SK-N-SH (cell line): ENCODE results near the gene PTGFRN. TPM values are rescaled to one million over a fixed set of nuclear protein-coding genes. Genes with fewer than 3 reads are reported as not detected.

ENCODE experiments used
- CTCF ChIA-PET: fragments of 300-600, 350-600 bp; formaldehyde crosslinking; extraction: SDS; loops from one replicate; lab custom pipeline; 2021; lab: Yijun Ruan, JAX
- POLR2A ChIA-PET: fragments of 350-600 bp; sonication (Branson Sonifier 250); formaldehyde crosslinking; extraction: SDS; loops from one replicate; lab custom pipeline; 2020; ENCODE audit warnings: antibody characterized with exemption, inconsistent platforms; lab: Yijun Ruan, JAX
- DNase-seq: peaks from one replicate; pipeline ENCODE4 v3.0.0; 2012
- H2AFZ ChIP-seq: fragments of 200-600 bp; sonication (generic); 2 replicates; pipeline ENCODE4 v1.8.1; 2016; ENCODE audit warnings: antibody characterized with exemption, mild to moderate bottlenecking, low read depth
- H3F3A ChIP-seq: fragments of 200-600 bp; sonication (generic); replicated peaks from 2 replicates; pipeline ENCODE3; 2016; ENCODE audit warnings: antibody characterized with exemption, mild to moderate bottlenecking; ENCODE audit not compliant: insufficient read depth
- H3K27ac ChIP-seq, 2 experiments: fragments of 200-500 bp in 1 of 2; fragments of 200-600 bp in 1 of 2; sonication (Bioruptor generic) in 1 of 2; sonication (generic), shearing (Covaris generic) in 1 of 2; 2 replicates each; pipeline versions ENCODE4 v1.5.1 to v1.6.1; 2014 to 2016; ENCODE audit warnings: low read depth in 2 of 2, inconsistent platforms in 1 of 2, low read length in 1 of 2, mild to moderate bottlenecking in 1 of 2, mixed read lengths in 1 of 2
- H3K27me3 ChIP-seq: fragments of 200-600 bp; sonication (generic), shearing (Covaris generic); 2 replicates; pipeline ENCODE4 v1.6.1; 2016; ENCODE audit warnings: mixed run types; ENCODE audit not compliant: insufficient read depth
- H3K36me3 ChIP-seq, 2 experiments: fragments of 200-500 bp in 1 of 2; fragments of 200-600 bp in 1 of 2; sonication (Bioruptor generic) in 1 of 2; sonication (generic) in 1 of 2; replicated peaks in 1 of 2; 2 replicates each; pipeline versions ENCODE3 to v1.5.1; 2014 to 2016; ENCODE audit warnings: low read length in 1 of 2, mild to moderate bottlenecking in 1 of 2; ENCODE audit not compliant: insufficient read depth in 2 of 2, control insufficient read depth in 1 of 2
- H3K4me1 ChIP-seq, 2 experiments: fragments of 200-500 bp in 1 of 2; fragments of 200-600 bp in 1 of 2; sonication (Bioruptor generic) in 1 of 2; sonication (generic), shearing (Covaris generic) in 1 of 2; 2 replicates each; pipeline versions ENCODE4 v1.5.1 to v1.6.1; 2014 to 2016; ENCODE audit warnings: low read depth in 1 of 2, low read length in 1 of 2, mixed run types in 1 of 2; ENCODE audit not compliant: insufficient read depth in 2 of 2, control insufficient read depth in 1 of 2
- H3K4me2 ChIP-seq: fragments of 200-600 bp; sonication (generic), shearing (Covaris generic); 2 replicates; pipeline ENCODE4 v1.6.1; 2017; ENCODE audit warnings: mixed run types
- H3K4me3 ChIP-seq, 2 experiments: fragments of 200-500 bp in 1 of 2; fragments of 200-600 bp in 1 of 2; sonication (Bioruptor generic) in 1 of 2; sonication (generic), shearing (Covaris generic) in 1 of 2; 2 replicates each; pipeline versions ENCODE4 v1.5.1 to v1.8.1; 2014 to 2016; ENCODE audit warnings: low read depth in 2 of 2, inconsistent platforms in 1 of 2, low read length in 1 of 2, mild to moderate bottlenecking in 1 of 2, mixed read lengths in 1 of 2, moderate library complexity in 1 of 2
- H3K79me2 ChIP-seq: fragments of 200-600 bp; sonication (generic); 2 replicates; pipeline ENCODE4 v1.8.1; 2017; ENCODE audit warnings: mild to moderate bottlenecking; ENCODE audit not compliant: insufficient read depth
- H3K9ac ChIP-seq: fragments of 200-600 bp; sonication (generic); 2 replicates; pipeline ENCODE4 v1.6.1; 2017; ENCODE audit warnings: mixed run types
- H3K9me2 ChIP-seq: fragments of 200-600 bp; sonication (generic); 2 replicates; pipeline ENCODE4 v1.6.1; 2017; ENCODE audit warnings: mixed run types
- H3K9me3 ChIP-seq: fragments of 200-600 bp; sonication (generic); 2 replicates; pipeline ENCODE4 v1.6.1; 2017; ENCODE audit warnings: mixed run types, mild to moderate bottlenecking, moderate library complexity
- H4K20me1 ChIP-seq: fragments of 200-600 bp; sonication (generic); 2 replicates; pipeline ENCODE4 v1.6.1; 2017; ENCODE audit warnings: mild to moderate bottlenecking, mixed run types; ENCODE audit not compliant: insufficient read depth
- CHD2 ChIP-seq: fragments of 150-350 bp; IDR thresholded peaks from 2 replicates; pipeline ENCODE4 v1.6.1; 2018; ENCODE audit warnings: low read length; ENCODE audit not compliant: partially characterized antibody
- ELF1 ChIP-seq: IDR thresholded peaks from 2 replicates; pipeline ENCODE4 v1.4.0; 2012
- EP300 ChIP-seq, 2 experiments: IDR thresholded peaks; 2 replicates each; pipeline versions ENCODE4 v1.4.0 to v1.6.1; 2012; ENCODE audit warnings: borderline replicate concordance in 1 of 2, low read depth in 1 of 2, low read length in 1 of 2
- EZH2phosphoT487 ChIP-seq: fragments of 200-600 bp; sonication (generic); IDR thresholded peaks from 2 replicates; pipeline ENCODE4 v1.6.1; 2017; ENCODE audit warnings: low read depth, mixed run types, mild to moderate bottlenecking, antibody characterized with exemption, moderate library complexity, borderline replicate concordance
- FOSL2 ChIP-seq: IDR thresholded peaks from 2 replicates; pipeline ENCODE4 v1.4.0; 2012; ENCODE audit warnings: low read depth, mild to moderate bottlenecking, moderate library complexity, borderline replicate concordance
- FOXJ3 ChIP-seq: sonication (generic); formaldehyde crosslinking; IDR thresholded peaks from 2 replicates; pipeline ENCODE4 v1.5.1; 2020; ENCODE audit warnings: mild to moderate bottlenecking, missing genetic modification reagents
- FOXM1 ChIP-seq: IDR thresholded peaks from 2 replicates; pipeline ENCODE4 v1.4.0; 2012; ENCODE audit warnings: low read depth, mild to moderate bottlenecking
- GABPA ChIP-seq: IDR thresholded peaks from 2 replicates; pipeline ENCODE4 v1.4.0; 2012; ENCODE audit warnings: low read depth, mild to moderate bottlenecking
- RCOR1 ChIP-seq: fragments of 150-350 bp; IDR thresholded peaks from 2 replicates; pipeline ENCODE4 v1.6.1; 2017; ENCODE audit warnings: antibody characterized with exemption, low read length
- RFX5 ChIP-seq: IDR thresholded peaks from 2 replicates; pipeline ENCODE4 v1.6.1; 2012; ENCODE audit warnings: mild to moderate bottlenecking, improper control_type of control experiment, low read length
- SMC3 ChIP-seq: IDR thresholded peaks from 2 replicates; pipeline ENCODE4 v1.6.1; 2012; ENCODE audit warnings: low read depth, low read length, improper control_type of control experiment
- USF1 ChIP-seq: IDR thresholded peaks from 2 replicates; pipeline ENCODE4 v1.4.0; 2012; ENCODE audit warnings: low read depth, borderline replicate concordance
- YY1 ChIP-seq: IDR thresholded peaks from 2 replicates; pipeline ENCODE4 v1.4.0; 2012; ENCODE audit warnings: low read depth, mild to moderate bottlenecking
- ZBTB33 ChIP-seq: IDR thresholded peaks from 2 replicates; pipeline ENCODE4 v1.4.0; 2012; ENCODE audit warnings: low read depth, borderline replicate concordance
- WGBS: methylation state at CpG from one replicate; pipeline ENCODE4 v1.1.6; 2017; ENCODE audit warnings: low lambda C conversion rate; 5-methylcytosine and 5-hydroxymethylcytosine counted together
- polyA plus RNA-seq, 3 experiments: library from polyadenylated mRNA; depleted of rRNA; stranded (reverse); fragments of >200 nt; gene quantifications; 2 replicates each; pipeline ENCODE4 v1.2.3, GENCODE V29; 2012

PTGFRN gene
- polyA plus RNA-seq, 1 of the 3 experiments (the other 2 are of a cell fraction), result 22.4 TPM

- TF ChIP-seq FOSL2 (no peak), GABPA (peak; percentile 32; the same call in 1 of the 2 replicates), YY1 (no peak)
- H3K27ac ChIP-seq, result peak overlapping the region in 1 of 2 experiments; percentile 75; a peak in 1 of 4 replicates
- no peaks in the 10 kb centered on the region for H3K9me3 ChIP-seq
- H4K20me1 ChIP-seq, result no peaks in the 10 kb centered on the region
- H3K9ac ChIP-seq, result peak overlapping the region; percentile 65
- no peaks in the 10 kb centered on the region for H3K79me2 ChIP-seq
- CTCF ChIA-PET, result interaction anchor here (1.0 to 2.0 kb wide), 4 partner anchors 32 to 336 kb away, joined by 3 to 5 read pairs (median 4); no protein-coding TSS in a partner anchor
- DNase-seq, result peak; percentile 41
- H3K27me3 ChIP-seq, result no peaks in the 10 kb centered on the region
- peaks cover 0 to 35% of the 10 kb centered on the region in 2 experiments; a peak in 2 of 4 replicates for H3K4me1 ChIP-seq
- H3K36me3 ChIP-seq, result no peaks in the 10 kb centered on the region
- peak overlapping the region; percentile 92; the same call in 1 of the 2 replicates for H2AFZ ChIP-seq
- WGBS, result 13% methylated on average over 18 of the region's 64 CpGs
- no peaks in the 10 kb centered on the region for H3K9me2 ChIP-seq
- H3F3A ChIP-seq, result no peaks in the 10 kb centered on the region
- H3K4me3 ChIP-seq, result peak overlapping the region; percentile 68
- POLR2A ChIA-PET, result interaction anchor here (1.0 to 1.4 kb wide), 2 partner anchors 32 to 85 kb away, joined by 3 to 5 read pairs; no protein-coding TSS in a partner anchor
- peak overlapping the region; percentile 86 for H3K4me2 ChIP-seq
Measured at GRCh38 chr1:116910379-116911187, 867 bp downstream of the PTGFRN start.

- no peak for TF ChIP-seq ZBTB33
- no peak for TF ChIP-seq ELF1
- TF ChIP-seq FOXJ3 (CRISPR knock-in tag), result no peak
- no peak for TF ChIP-seq EZH2phosphoT487
- no peak for TF ChIP-seq EP300 (IDR thresholded peaks at IDR 0.05; ENCODE audit: borderline replicate concordance in 1 of 2, low read depth in 1 of 2, low read length in 1 of 2)
- TF ChIP-seq GABPA, result no peak
- TF ChIP-seq RCOR1, result no peak
- TF ChIP-seq SMC3, result no peak
- TF ChIP-seq RFX5, result no peak
- TF ChIP-seq YY1, result no peak
- TF ChIP-seq USF1, result no peak
- TF ChIP-seq FOXM1, result no peak
- TF ChIP-seq CHD2, result no peak
- Histone ChIP-seq H3K4me1 (peaks cover 0 to 40% of the 10 kb centered on the region in 2 experiments; a peak in 2 of 4 replicates), H4K20me1 (no peaks in the 10 kb centered on the region), H3K27me3 (no peaks in the 10 kb centered on the region), H3K9ac (no peak overlapping the region), H3K4me3 (peak overlapping the region; percentile 68; a peak in 3 of 4 replicates), H3K4me2 (peak overlapping the region; percentile 86), H3F3A (no peaks in the 10 kb centered on the region), H3K27ac (no peak overlapping the region; a peak in 1 of 4 replicates), H3K36me3 (no peaks in the 10 kb centered on the region), H3K9me2 (no peaks in the 10 kb centered on the region), H3K79me2 (no peaks in the 10 kb centered on the region), H3K9me3 (no peaks in the 10 kb centered on the region), H2AFZ (peak overlapping the region; percentile 92; the same call in 1 of the 2 replicates)
- POLR2A ChIA-PET, result interaction anchor here (0.8 to 1.4 kb wide), 4 partner anchors 8 to 86 kb away, joined by 3 to 5 read pairs (median 3); no protein-coding TSS in a partner anchor
- CTCF ChIA-PET, result interaction anchor here (0.6 to 2.0 kb wide), 7 partner anchors 21 to 772 kb away, joined by 3 to 5 read pairs (median 3); no protein-coding TSS in a partner anchor
- DNase-seq, result peak; percentile 49
- 79% methylated on average over 3 of the region's 6 CpGs for WGBS
Measured at GRCh38 chr1:116911188-116911553, 1.5 kb downstream of the PTGFRN start.
